Stimulated activated CD8-positive, alpha-beta memory T cell treated with anti-CD3 and anti-CD28 coated beads, Interleukin-4, amount 100 ng/mL, for 4 hours (primary cell): ENCODE results near the gene GPATCH2.
"Not testable (repeated sequence)": the region's sequence is repeated elsewhere in the genome, so short reads cannot be mapped to it uniquely, and the experiment has no call there.

ENCODE experiments used
- DNase-seq, 2 donors: peaks; one replicate each; pipeline ENCODE4 v3.0.0-alpha.2; 2020; ENCODE audit warnings: low read depth in 2 of 2, low spot score in 1 of 2

GPATCH2 gene

DNA sequence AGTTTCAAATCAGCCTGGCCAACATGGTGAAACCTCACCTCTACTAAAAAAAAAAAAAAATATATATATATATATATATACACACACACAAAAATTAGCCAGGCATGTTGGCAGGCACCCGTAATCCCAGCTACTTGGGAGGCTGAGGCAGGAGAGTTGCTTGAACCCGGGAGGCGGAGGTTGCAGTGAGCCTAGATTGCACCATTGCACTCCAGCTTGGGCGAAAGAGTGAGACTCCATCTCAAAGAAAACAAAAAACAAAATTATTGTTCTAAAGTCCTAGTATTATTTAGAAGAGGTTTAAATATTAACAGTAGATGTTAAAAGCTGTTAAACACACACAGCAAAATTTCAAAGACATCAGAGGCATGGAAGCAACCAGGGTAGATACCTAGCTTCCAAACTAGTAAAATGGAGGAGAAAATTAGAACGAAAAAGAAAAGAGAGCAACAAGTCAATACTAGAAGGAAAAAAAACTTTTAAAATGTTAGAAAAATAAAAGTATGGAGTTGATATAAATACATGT, 46.5 kb downstream of the GPATCH2 start:
- DNase-seq: not testable (repeated sequence)

DNA sequence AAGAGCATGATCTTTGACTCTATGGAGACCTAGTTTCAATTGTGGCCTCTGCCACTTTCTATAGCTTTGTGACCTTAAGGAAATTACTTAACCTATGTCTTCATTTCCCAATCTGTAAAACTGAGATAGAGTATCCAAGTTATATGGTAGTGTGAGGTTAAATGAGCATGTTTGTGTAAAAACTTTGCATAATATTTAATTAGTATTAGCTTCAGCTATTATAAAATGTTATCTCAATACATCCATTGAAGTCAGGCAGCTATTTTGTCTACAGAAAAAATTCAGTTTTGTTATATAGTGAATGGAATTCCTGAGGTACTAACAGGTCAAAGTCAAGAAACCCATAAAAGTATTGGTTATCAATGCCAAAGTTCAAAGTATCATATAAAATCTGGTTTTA, 53.6 kb downstream of the GPATCH2 start:
- DNase-seq: no peak

- DNase-seq: no peak
These were observed 56.5 kb downstream of the GPATCH2 start for GRCh38 chr1:217574265-217574949.

- DNase-seq: no peak
These were observed 61.9 kb downstream of the GPATCH2 start for GRCh38 chr1:217569021-217569420.

- no peak for DNase-seq
These were observed 62.7 kb downstream of the GPATCH2 start for GRCh38 chr1:217568200-217568599.

GRCh38 chr1:217564833-217565232, 66.1 kb downstream of the GPATCH2 start:
- no peak for DNase-seq

- no peak for DNase-seq
These were observed 66.7 kb downstream of the GPATCH2 start for GRCh38 chr1:217564207-217564606.

GRCh38 chr1:217563179-217563578, 67.7 kb downstream of the GPATCH2 start:
- no peak for DNase-seq

DNA sequence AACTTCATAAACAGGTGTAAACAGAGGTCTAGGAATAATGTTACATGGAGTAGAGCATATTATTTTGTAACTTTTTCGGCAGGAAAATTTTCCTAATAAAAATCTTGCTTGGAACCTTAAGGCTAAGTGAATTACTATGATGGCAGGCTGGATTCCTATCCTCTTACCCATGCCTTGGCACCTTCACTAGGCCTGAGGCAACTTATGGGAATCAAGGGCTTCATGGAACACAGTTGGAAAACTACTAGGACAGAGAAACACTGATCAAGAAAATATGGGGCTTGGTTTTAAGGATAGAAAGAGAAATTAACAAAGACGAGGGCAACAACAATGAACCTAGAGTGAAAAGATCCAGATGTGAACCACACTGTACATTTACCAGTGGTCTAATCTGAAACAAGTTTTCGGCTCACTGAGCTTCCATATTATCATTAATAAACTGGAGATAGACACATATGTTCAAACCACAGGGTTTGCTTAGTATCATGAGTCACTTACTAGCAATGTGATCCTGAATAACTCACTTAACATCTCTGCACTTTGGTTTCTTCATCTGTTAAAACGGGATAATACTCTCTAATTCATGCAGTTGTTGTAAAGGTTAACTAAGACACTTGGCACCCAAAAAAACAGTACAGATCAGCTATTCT, 68.5 kb downstream of the GPATCH2 start:
- no peak for DNase-seq

GRCh38 chr1:217561446-217561845, 69.4 kb downstream of the GPATCH2 start:
- no peak for DNase-seq

DNA sequence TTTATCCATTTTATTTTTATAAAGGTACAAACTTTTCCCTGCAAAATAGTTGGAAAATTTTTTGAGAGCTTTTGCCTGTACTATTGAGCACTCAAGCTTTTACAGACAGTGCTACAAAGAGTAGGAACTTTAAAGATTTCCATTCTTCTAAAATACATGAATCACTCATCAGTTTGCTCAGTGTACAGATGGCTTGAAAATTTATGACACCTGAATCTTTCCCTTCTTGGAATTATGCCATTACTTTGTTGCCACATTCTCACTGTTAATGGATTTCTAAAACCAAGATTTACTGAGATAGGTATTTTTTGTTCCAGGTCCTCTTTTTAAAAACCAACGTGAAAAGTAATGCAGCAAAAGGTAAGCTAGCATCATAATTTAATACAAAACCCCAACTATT, 76.0 kb downstream of the GPATCH2 start:
- no peak for DNase-seq

- DNase-seq: no peak
These were observed 76.9 kb downstream of the GPATCH2 start for GRCh38 chr1:217553949-217554509.

DNA sequence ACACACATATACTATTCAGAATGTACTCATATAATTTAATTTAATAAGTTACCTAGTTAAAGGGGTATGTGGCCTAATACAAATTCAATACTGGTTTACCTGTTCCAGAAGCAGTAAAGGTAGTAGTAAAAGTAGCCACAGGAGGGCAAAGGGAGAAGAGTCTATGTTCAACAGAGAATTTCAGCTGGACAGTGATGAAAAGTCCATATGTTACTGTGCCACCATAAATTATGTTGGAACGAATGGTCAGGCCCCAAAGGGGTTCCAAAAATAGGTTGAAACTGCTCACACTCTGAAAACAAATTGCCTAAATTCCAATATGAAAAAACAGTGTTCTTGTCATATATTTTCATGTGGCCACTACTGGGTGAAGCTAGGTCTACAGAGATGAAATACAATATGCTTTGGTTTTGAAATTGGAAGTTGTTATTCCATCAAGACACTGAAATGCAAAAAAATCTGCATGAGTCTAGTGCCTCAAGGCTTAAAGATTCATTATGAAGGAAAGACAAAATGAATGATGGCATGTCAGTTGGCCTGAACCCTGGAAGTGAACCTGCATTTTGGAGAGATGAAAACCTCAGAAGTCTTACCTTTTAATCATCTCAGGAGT, 78.4 kb downstream of the GPATCH2 start:
- DNase-seq: no peak

DNA sequence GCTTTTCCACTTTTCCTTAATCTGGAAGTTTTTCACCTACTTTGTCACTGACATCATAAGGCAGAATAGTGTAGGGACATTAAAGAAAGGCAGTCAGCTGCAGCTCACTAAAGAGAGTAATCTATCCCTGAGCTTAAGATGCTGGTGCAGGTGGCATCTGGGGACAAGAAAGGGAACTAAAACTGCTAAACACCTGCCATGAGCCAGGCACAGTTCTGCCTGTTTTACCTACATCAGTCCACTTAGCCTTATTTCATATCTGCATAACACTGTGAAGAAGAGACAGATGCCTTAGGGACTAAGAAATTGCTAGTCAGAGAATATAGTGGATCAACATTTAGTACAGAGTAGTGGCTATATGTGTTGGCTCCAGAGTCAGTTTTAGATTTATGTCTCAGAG, 88.1 kb downstream of the GPATCH2 start:
- DNase-seq: no peak

GRCh38 chr1:217542136-217542777, 88.6 kb downstream of the GPATCH2 start:
- DNase-seq: no peak

DNA sequence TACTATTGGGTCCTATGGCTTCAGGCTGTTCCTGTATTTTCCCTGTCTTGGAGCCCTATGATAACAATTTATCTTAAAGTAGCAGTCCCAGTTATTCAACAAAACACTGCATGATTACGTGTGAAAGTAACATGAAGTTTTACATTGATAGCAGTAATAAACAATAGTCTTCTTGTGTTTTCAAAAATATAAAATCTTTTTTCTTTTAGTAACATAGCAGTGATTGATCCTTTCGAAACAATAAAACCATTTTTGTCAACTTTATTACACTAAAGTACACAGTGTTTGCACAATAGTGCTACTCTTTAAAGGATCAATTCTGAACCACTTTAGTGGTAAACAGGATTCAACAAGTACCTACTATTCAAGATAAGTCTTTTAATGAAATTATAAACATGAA, 90.6 kb downstream of the GPATCH2 start:
- no peak for DNase-seq

GRCh38 chr1:217539510-217539909, 91.4 kb downstream of the GPATCH2 start:
- DNase-seq: no peak

DNA sequence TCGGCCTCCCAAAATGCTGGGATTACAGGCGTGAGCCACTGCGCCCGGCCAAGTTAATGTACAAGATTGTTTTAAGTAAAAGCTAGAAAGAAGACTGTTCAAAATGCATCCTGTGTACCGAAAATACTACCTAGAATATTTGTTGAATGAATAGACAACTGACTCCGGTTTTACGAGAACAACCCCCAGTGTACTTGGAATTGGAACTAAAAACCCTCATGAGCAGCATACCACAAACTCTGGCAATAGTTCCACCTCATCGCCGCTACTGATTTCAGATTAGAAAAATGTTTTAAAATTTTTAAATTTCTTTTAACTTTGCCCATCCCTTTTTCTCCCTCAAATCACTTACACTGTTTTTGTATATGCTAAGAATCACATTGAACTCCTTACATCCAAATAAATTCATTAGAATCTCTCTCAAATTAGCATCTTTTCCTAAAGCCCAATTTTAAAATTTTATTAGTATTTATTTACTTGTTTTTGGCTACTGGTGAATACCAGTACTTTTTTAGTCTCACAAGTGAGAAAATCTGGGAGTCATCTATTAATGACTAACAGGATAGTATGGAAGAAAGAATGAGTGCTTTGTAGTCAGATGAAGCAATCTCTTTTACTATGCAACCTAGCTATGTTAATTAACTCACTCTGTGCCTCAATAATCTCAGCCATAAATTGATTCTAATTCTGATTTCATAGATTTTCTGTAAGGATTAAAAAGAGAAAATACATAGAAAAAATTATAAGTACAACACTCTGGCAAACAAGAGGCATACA, 95.1 kb downstream of the GPATCH2 start:
- no peak for DNase-seq

DNA sequence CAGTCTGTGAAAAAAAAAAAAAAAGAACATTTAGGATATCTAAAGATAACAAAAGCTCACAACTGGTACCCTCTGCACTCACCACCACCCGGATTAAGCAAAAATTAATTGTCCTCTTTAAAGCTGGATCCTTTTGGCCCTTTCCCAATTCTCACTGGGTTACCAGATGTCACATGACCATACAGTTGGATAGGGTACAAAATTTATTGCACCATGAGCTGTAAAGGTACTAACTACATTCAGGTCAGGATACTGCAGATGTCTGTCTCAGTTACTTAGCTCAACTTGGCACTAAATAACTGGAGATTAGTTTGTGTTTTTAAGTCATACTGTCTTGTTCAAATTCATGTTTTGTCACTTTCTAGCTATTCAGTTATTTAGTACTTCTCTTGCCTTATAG, 96.3 kb downstream of the GPATCH2 start:
- no peak for DNase-seq

DNA sequence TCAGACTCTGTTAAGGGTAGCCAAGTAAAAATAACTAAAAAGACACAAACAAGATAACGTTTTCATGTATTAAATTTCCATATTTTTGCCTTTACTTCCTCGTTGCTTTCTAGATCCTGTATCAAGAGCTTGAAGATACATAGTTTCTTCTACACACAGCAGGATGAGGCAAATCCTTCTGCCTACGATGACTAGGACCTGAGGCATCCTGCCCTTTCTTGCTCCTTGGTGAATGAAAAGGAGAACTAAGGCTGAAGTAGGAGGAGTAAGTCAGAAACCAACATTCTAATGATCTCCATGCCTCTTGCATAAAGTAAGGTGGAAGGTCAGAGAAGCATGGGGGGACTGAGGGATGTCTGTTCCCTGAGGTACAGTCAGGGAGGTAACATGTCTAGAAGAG, 102.6 kb downstream of the GPATCH2 start:
- no peak for DNase-seq

DNA sequence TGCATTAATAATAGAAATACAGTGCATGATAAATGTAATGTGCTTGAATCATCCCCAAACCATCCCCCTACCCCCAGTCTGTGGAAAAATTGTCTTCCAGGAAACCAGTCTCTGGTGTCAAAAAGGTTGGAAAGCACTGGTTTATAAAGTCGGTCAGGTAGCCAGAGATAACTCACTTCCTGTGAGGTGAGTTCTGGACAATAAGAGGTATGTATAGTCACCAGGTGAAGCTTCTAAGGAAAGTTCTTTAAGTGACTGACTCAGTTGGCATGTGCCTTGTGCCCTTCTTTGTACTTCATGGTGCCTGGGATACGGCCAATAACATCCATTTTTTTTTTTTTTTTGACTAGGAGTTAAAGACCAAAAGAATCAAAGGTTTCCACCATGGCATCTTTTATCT, 103.7 kb downstream of the GPATCH2 start:
- no peak for DNase-seq
